ENCODE measurements around the gene CMC1.

Gene CMC1

GRCh38 chr3:28295898-28296490, 54.6 kb downstream of the CMC1 start:
- DNase-seq (ENCODE audit: low read depth in 2 of 2, low spot score in 1 of 2), result no peak

GRCh38 chr3:28299705-28300104, 58.3 kb downstream of the CMC1 start:
- no peak for DNase-seq (ENCODE audit: low read depth in 2 of 2, low spot score in 1 of 2)

- no peak for DNase-seq (ENCODE audit: low read depth in 2 of 2, low spot score in 1 of 2)
These were observed 59.0 kb downstream of the CMC1 start for GRCh38 chr3:28300345-28300962.

- DNase-seq (ENCODE audit: low read depth in 2 of 2, low spot score in 1 of 2), result no peak
These were observed 60.3 kb downstream of the CMC1 start for GRCh38 chr3:28301688-28302087.

GRCh38 chr3:28308196-28308595, 66.8 kb downstream of the CMC1 start:
- DNase-seq (ENCODE audit: low read depth in 2 of 2, low spot score in 1 of 2), result no peak

- DNase-seq (ENCODE audit: low read depth in 2 of 2, low spot score in 1 of 2), result no peak
These were observed 74.3 kb downstream of the CMC1 start for GRCh38 chr3:28315711-28316110.

- no peak for DNase-seq (ENCODE audit: low read depth in 2 of 2, low spot score in 1 of 2)
These were observed 74.8 kb downstream of the CMC1 start for GRCh38 chr3:28316226-28316625.

- no peak for DNase-seq (ENCODE audit: low read depth in 2 of 2, low spot score in 1 of 2)
These were observed 76.1 kb downstream of the CMC1 start for GRCh38 chr3:28317438-28318022.

GRCh38 chr3:28320981-28321380, 79.6 kb downstream of the CMC1 start:
- DNase-seq (ENCODE audit: low read depth in 2 of 2, low spot score in 1 of 2), result no peak

- DNase-seq (ENCODE audit: low read depth in 2 of 2, low spot score in 1 of 2), result no peak
These were observed 81.0 kb downstream of the CMC1 start for GRCh38 chr3:28322464-28322863.

GRCh38 chr3:28326458-28326926, 85.1 kb downstream of the CMC1 start:
- no peak for DNase-seq (ENCODE audit: low read depth in 2 of 2, low spot score in 1 of 2)

- DNase-seq (ENCODE audit: low read depth in 2 of 2, low spot score in 1 of 2), result no peak
These were observed 87.1 kb downstream of the CMC1 start for GRCh38 chr3:28328188-28329151.

- no peak for DNase-seq (ENCODE audit: low read depth in 2 of 2, low spot score in 1 of 2)
These were observed 93.1 kb downstream of the CMC1 start for GRCh38 chr3:28334552-28334951.

GRCh38 chr3:28335246-28335645, 93.8 kb downstream of the CMC1 start:
- DNase-seq (ENCODE audit: low read depth in 2 of 2, low spot score in 1 of 2), result no peak

GRCh38 chr3:28337230-28337629, 95.8 kb downstream of the CMC1 start:
- DNase-seq (ENCODE audit: low read depth in 2 of 2, low spot score in 1 of 2), result no peak

- no peak for DNase-seq (ENCODE audit: low read depth in 2 of 2, low spot score in 1 of 2)
These were observed 101.7 kb downstream of the CMC1 start for GRCh38 chr3:28343144-28343543.

GRCh38 chr3:28345690-28346089, 104.3 kb downstream of the CMC1 start:
- DNase-seq (ENCODE audit: low read depth in 2 of 2, low spot score in 1 of 2), result no peak

GRCh38 chr3:28347374-28348264, 106.2 kb downstream of the CMC1 start:
- no peak for DNase-seq (ENCODE audit: low read depth in 2 of 2, low spot score in 1 of 2)

GRCh38 chr3:28348265-28348628, 106.8 kb downstream of the CMC1 start:
- no peak for DNase-seq (ENCODE audit: low read depth in 2 of 2, low spot score in 1 of 2)

GRCh38 chr3:28348629-28349468, 107.4 kb downstream of the CMC1 start, which contains the start of the genes AZI2 and ZCWPW2:
TSS of gene AZI2 (minus strand) at chr3:28348824. CDS start at chr3:28340617, 8,207 bp downstream.
TSS of gene ZCWPW2 (plus strand) at chr3:28348721. CDS start at chr3:28413069, 64,348 bp downstream.
- peak; percentile 78 to 83 for DNase-seq (ENCODE audit: low read depth in 2 of 2, low spot score in 1 of 2)
